Lung (tissue), 12 donors: ENCODE measurements around the gene GPATCH8. TPM values are rescaled to one million over a fixed set of nuclear protein-coding genes. Genes with fewer than 3 reads are reported as not detected.

Source experiments
- ATAC-seq: fragments of 200-7000 bp; cut with Tn5 transposase; one replicate; pipeline ENCODE4 v1.9.1; 2020; ENCODE audit warnings: moderate number of reproducible peaks; ENCODE audit not compliant: insufficient read depth, low FRiP score
- DNase-seq, 3 donors: peaks; one replicate each; pipeline ENCODE4 v3.0.0-alpha.2; 2013 to 2017
- H3K27ac ChIP-seq, 2 donors: one replicate each; pipeline ENCODE4 v1.5.1; 2013; ENCODE audit warnings: mild to moderate bottlenecking in 2 of 2, moderate library complexity in 2 of 2, control low read depth in 1 of 2, inconsistent platforms in 1 of 2, low read depth in 1 of 2, low read length in 1 of 2
- H3K27me3 ChIP-seq, 3 donors: one replicate each; pipeline ENCODE4 v1.5.1; 2013; ENCODE audit warnings: low read length in 2 of 3; ENCODE audit not compliant: control insufficient read depth in 3 of 3, insufficient read depth in 3 of 3
- H3K36me3 ChIP-seq, 4 donors: one replicate each; pipeline ENCODE4 v1.5.1; 2013; ENCODE audit warnings: low read length in 4 of 4, mild to moderate bottlenecking in 1 of 4, moderate library complexity in 1 of 4; ENCODE audit not compliant: control insufficient read depth in 4 of 4, insufficient read depth in 4 of 4
- H3K4me1 ChIP-seq, 5 donors: one replicate each; pipeline ENCODE4 v1.5.1; 2013; ENCODE audit warnings: low read length in 5 of 5, mild to moderate bottlenecking in 2 of 5, moderate library complexity in 1 of 5; ENCODE audit not compliant: control insufficient read depth in 5 of 5, insufficient read depth in 5 of 5
- H3K4me3 ChIP-seq: one replicate; pipeline ENCODE4 v1.5.1; 2013; ENCODE audit warnings: mild to moderate bottlenecking, control low read depth, moderate library complexity
- H3K9ac ChIP-seq, 2 donors: one replicate each; pipeline ENCODE4 v1.5.1; 2013; ENCODE audit warnings: low read length in 2 of 2, control low read depth in 1 of 2; ENCODE audit not compliant: insufficient read depth in 1 of 2
- H3K9me3 ChIP-seq, 4 donors: one replicate each; pipeline ENCODE4 v1.5.1; 2013; ENCODE audit warnings: low read length in 3 of 4, mild to moderate bottlenecking in 1 of 4, moderate library complexity in 1 of 4; ENCODE audit not compliant: control insufficient read depth in 4 of 4, insufficient read depth in 3 of 4
- CTCF ChIP-seq: IDR thresholded peaks from 2 replicates; pipeline ENCODE4 v1.5.1; 2012; ENCODE audit warnings: mild to moderate bottlenecking; ENCODE audit errors: control extremely low read depth, extremely low read depth
- WGBS, 2 donors: extraction: QIAGEN DNeasy Blood & Tissue Kit; methylation state at CpG; one replicate each; pipeline ENCODE4 v1.1.7; 2013; 5-methylcytosine and 5-hydroxymethylcytosine counted together
- polyA plus RNA-seq, 2 donors: library from polyadenylated mRNA; stranded (reverse); fragments of 200-250 nt; gene quantifications; one replicate each; pipeline ENCODE4 v1.2.1, GENCODE V29; 2013
- total RNA-seq, 2 donors: library from RNA; depleted of rRNA in 1 of 2; stranded (reverse); fragments of >200 nt in 1 of 2; gene quantifications; one replicate each; pipeline ENCODE4 v1.2.1, GENCODE V29; 2014 to 2021
- donor health status: control.
- donor health status: control.
- donor health status: Bipolar disorder and iron deficiency.
- donor health status: healthy.
- donor health status: DM: yes; HTN: yes; CAD: no.

GPATCH8 gene
- total and polyA plus RNA-seq, 4 donors = 8.9 to 62.0 (median 23.8) TPM

GRCh38 chr17:44400226-44400847, 102.9 kb downstream of the GPATCH8 start:
- DNase-seq (peak in 2 of 3 donors; percentile 13 to 34), ATAC-seq (no peak)
- no peak overlapping the region for H3K27ac ChIP-seq
- H3K4me1 ChIP-seq = no peaks in the 10 kb centered on the region
- H3K9me3 ChIP-seq = no peaks in the 10 kb centered on the region
- 92 to 96% methylated on average over 3 of the region's 3 CpGs for WGBS, 2 donors
- no peaks in the 10 kb centered on the region for H3K27me3 ChIP-seq
- no peak for TF ChIP-seq CTCF
- peaks cover 14 to 41% (median 33%) of the 10 kb centered on the region in 4 donors for H3K36me3 ChIP-seq
- no peak overlapping the region for H3K4me3 ChIP-seq
- H3K9ac ChIP-seq = no peak overlapping the region

- ATAC-seq (no peak), DNase-seq (no peak)
- Histone ChIP-seq H3K27ac (no peak overlapping the region), H3K9ac (no peak overlapping the region), H3K27me3 (no peaks in the 10 kb centered on the region), H3K4me3 (no peak overlapping the region), H3K9me3 (no peaks in the 10 kb centered on the region), H3K4me1 (no peaks in the 10 kb centered on the region), H3K36me3 (peaks cover 14 to 41% (median 29%) of the 10 kb centered on the region in 4 donors)
- WGBS, 2 donors = 97 to 99% methylated on average over 41 of the region's 41 CpGs
- TF ChIP-seq CTCF = no peak
Measured at GRCh38 chr17:44398692-44399691, 104.2 kb downstream of the GPATCH8 start.

GRCh38 chr17:44397479-44398440, 105.4 kb downstream of the GPATCH8 start:
- Histone ChIP-seq H3K9me3 (no peaks in the 10 kb centered on the region), H3K27me3 (no peaks in the 10 kb centered on the region), H3K9ac (no peak overlapping the region), H3K4me3 (no peak overlapping the region), H3K4me1 (no peaks in the 10 kb centered on the region), H3K36me3 (peaks cover 14 to 39% (median 29%) of the 10 kb centered on the region in 4 donors), H3K27ac (no peak overlapping the region)
- ATAC-seq (no peak), DNase-seq (no peak)
- no peak for TF ChIP-seq CTCF
- WGBS, 2 donors = 96 to 97% methylated on average over 8 of the region's 8 CpGs
